Endothelial cell of umbilical vein (primary cell): ENCODE results near the gene LMF1. TPM values are rescaled to one million over a fixed set of nuclear protein-coding genes. Genes with fewer than 3 reads are reported as not detected.
A peak's percentile ranks its signal among the peaks of the same experiment; 100 is the strongest.

Source experiments
- BruUV-seq: library from RNA; stranded (reverse); fragments of 400-500 nt; replicated peaks from 2 replicates; lab custom pipeline; 2021; lab: Mats Ljungman, UMichigan
- CTCF ChIA-PET: fragments of 300-600, 350-600 bp; sonication (Branson Sonifier 250); formaldehyde crosslinking; loops from one replicate; lab custom pipeline; 2021; ENCODE audit warnings: antibody characterized with exemption, inconsistent platforms; lab: Charles Lee
- POLR2A ChIA-PET: fragments of 300-600, 350-600 bp; sonication (Branson Sonifier 250); formaldehyde crosslinking; loops from one replicate; lab custom pipeline; 2021; ENCODE audit warnings: antibody characterized with exemption, inconsistent platforms; lab: Charles Lee
- DNase-seq: peaks from one replicate; pipeline ENCODE4 v3.0.0-alpha.2; 2011; ENCODE audit warnings: low read depth, low spot score
- FAIRE-seq: peaks from 2 replicates; lab custom pipeline; 2011; peaks lifted over from hg19 to GRCh38; lab: Jason Lieb, UNC
- H2AFZ ChIP-seq: 2 replicates; pipeline ENCODE4 v1.6.0; 2012; ENCODE audit warnings: low read depth, low read length, control low read depth, inconsistent platforms
- H3K27ac ChIP-seq: 2 replicates; pipeline ENCODE4 v1.5.1; 2011; ENCODE audit warnings: low read depth, mild to moderate bottlenecking, control low read depth, low read length, moderate library complexity; ENCODE audit not compliant: insufficient read depth
- H3K27me3 ChIP-seq, 2 experiments: 2 replicates each; pipeline versions ENCODE4 v1.6.0 to v1.6.1; 2011; ENCODE audit warnings: low read length in 2 of 2, mixed read lengths in 1 of 2; ENCODE audit not compliant: control insufficient read depth in 2 of 2, insufficient read depth in 2 of 2
- H3K36me3 ChIP-seq, 2 experiments: 2 replicates in 1 of 2; 3 replicates in 1 of 2; pipeline ENCODE4 v1.5.1; 2011; ENCODE audit warnings: low read length in 2 of 2, mild to moderate bottlenecking in 1 of 2, moderate library complexity in 1 of 2; ENCODE audit not compliant: control insufficient read depth in 2 of 2, insufficient read depth in 2 of 2; ENCODE audit errors: extremely low read depth in 1 of 2
- H3K4me1 ChIP-seq: 3 replicates; pipeline ENCODE4 v1.5.1; 2011; ENCODE audit warnings: mild to moderate bottlenecking, low read length; ENCODE audit not compliant: control insufficient read depth, insufficient read depth; ENCODE audit errors: extremely low read depth
- H3K4me2 ChIP-seq: 2 replicates; pipeline ENCODE4 v1.6.1; 2011; ENCODE audit warnings: low read length, control low read depth, mixed read lengths; ENCODE audit not compliant: insufficient read depth
- H3K4me3 ChIP-seq, 3 experiments: fragments of 200-600 bp in 1 of 3; sonication (generic), shearing (Covaris generic) in 1 of 3; replicated peaks in 1 of 3; 2 replicates each; pipeline ENCODE4 v1.5.1; 2011 to 2016; ENCODE audit warnings: control low read depth in 3 of 3, low read length in 3 of 3, mild to moderate bottlenecking in 2 of 3, inconsistent platforms in 1 of 3, low read depth in 1 of 3, moderate library complexity in 1 of 3; ENCODE audit not compliant: insufficient read depth in 1 of 3
- H3K79me2 ChIP-seq: 2 replicates; pipeline ENCODE4 v1.6.0; 2012; ENCODE audit warnings: low read length, inconsistent platforms; ENCODE audit not compliant: control insufficient read depth, insufficient read depth
- H3K9ac ChIP-seq: replicated peaks from 2 replicates; pipeline ENCODE3; 2011; ENCODE audit warnings: low read length, control low read depth; ENCODE audit not compliant: insufficient read depth; ENCODE audit errors: extremely low read depth
- H3K9me1 ChIP-seq: replicated peaks from 3 replicates; pipeline ENCODE4 v1.6.0; 2011; ENCODE audit warnings: mild to moderate bottlenecking, low read length; ENCODE audit not compliant: control insufficient read depth, insufficient read depth; ENCODE audit errors: extremely low read depth
- H3K9me3 ChIP-seq: replicated peaks from 2 replicates; pipeline ENCODE4 v1.5.1; 2012; ENCODE audit warnings: low read length, inconsistent platforms; ENCODE audit not compliant: control insufficient read depth, insufficient read depth
- H4K20me1 ChIP-seq: replicated peaks from 2 replicates; pipeline ENCODE3; 2011; ENCODE audit warnings: mild to moderate bottlenecking, low read length; ENCODE audit not compliant: control insufficient read depth, insufficient read depth; ENCODE audit errors: extremely low read depth
- CTCF ChIP-seq, 2 donors: IDR thresholded peaks; 1 replicate in 1 of 2; 2 replicates in 1 of 2; pipeline ENCODE4 v1.5.1; 2011; ENCODE audit warnings: low read length in 2 of 2, mild to moderate bottlenecking in 2 of 2, moderate library complexity in 2 of 2, control low read depth in 1 of 2, inconsistent platforms in 1 of 2, low read depth in 1 of 2; ENCODE audit not compliant: insufficient read depth in 1 of 2; ENCODE audit errors: extremely low read depth in 1 of 2
- EZH2 ChIP-seq: IDR thresholded peaks from 2 replicates; pipeline ENCODE4 v1.6.1; 2012; ENCODE audit warnings: borderline replicate concordance, low read depth, mild to moderate bottlenecking, moderate library complexity, low read length, inconsistent platforms; ENCODE audit not compliant: severe bottlenecking
- GATA2 ChIP-seq: IDR thresholded peaks from 2 replicates; pipeline ENCODE4 v1.7.0; 2011; ENCODE audit warnings: low read depth, mild to moderate bottlenecking, moderate library complexity, mixed read lengths, low read length; ENCODE audit not compliant: insufficient read length, insufficient read depth
- JUN ChIP-seq: IDR thresholded peaks from 2 replicates; pipeline ENCODE4 v1.6.1; 2011; ENCODE audit warnings: borderline replicate concordance, low read depth; ENCODE audit not compliant: insufficient read length, insufficient read depth
- MYC ChIP-seq: IDR thresholded peaks from one replicate; pipeline ENCODE4 v1.6.1; 2011; ENCODE audit warnings: mild to moderate bottlenecking, low read depth, low read length
- dilution Hi-C: fragments of 300-500 bp; cut with MboI; formaldehyde crosslinking; loops from one replicate; pipeline ENCODE4 v1.15.0; 2019; ENCODE audit warnings: low sequenced_read_pairs; ENCODE audit not compliant: extremely low pct_ligation_motif_present
- intact Hi-C: fragments of 100-400 bp; cut with micrococcal nuclease; formaldehyde crosslinking; loops from one replicate; pipeline ENCODE4 v1.10.0; 2022
- polyA plus RNA-seq, 4 experiments: library from polyadenylated mRNA; depleted of rRNA in 3 of 4; stranded (reverse) in 3 of 4; unstranded in 1 of 4; fragments of >200 nt; gene quantifications; 2 replicates each; pipeline versions ENCODE4 v1.2.1 to v1.2.3, GENCODE V29; 2011 to 2012; ENCODE audit warnings: missing spikeins in 1 of 4
- total RNA-seq: library from RNA; stranded (reverse); gene quantifications from 2 replicates; pipeline ENCODE4 v1.2.3, GENCODE V29; 2021

The LMF1 gene
- total and polyA plus RNA-seq, 2 donors (not counting 3 experiments of a cell fraction or from before 2014, with no cell fraction given): 17.8 TPM

- CTCF ChIA-PET: interaction anchor here (1.2 to 1.8 kb wide), 3 partner anchors 241 to 243 kb away, joined by 6 to 10 read pairs (median 6); no protein-coding TSS in a partner anchor
- Histone ChIP-seq H3K9me1 (no peaks in the 10 kb centered on the region), H3K27ac (no peak overlapping the region), H2AFZ (no peak overlapping the region), H3K36me3 (no peaks in the 10 kb centered on the region), H4K20me1 (no peaks in the 10 kb centered on the region), H3K9ac (no peak overlapping the region), H3K4me2 (no peak overlapping the region), H3K4me1 (no peaks in the 10 kb centered on the region), H3K9me3 (no peaks in the 10 kb centered on the region), H3K27me3 (peaks cover 2 to 20% of the 10 kb centered on the region in 2 experiments), H3K79me2 (no peaks in the 10 kb centered on the region), H3K4me3 (no peak overlapping the region)
- dilution Hi-C loops: no loop called here
- FAIRE-seq (no peak), DNase-seq (no peak)
- POLR2A ChIA-PET: no interaction called here
- BruUV-seq: no TSS peak
- no peak for TF ChIP-seq EZH2
- no peak for TF ChIP-seq GATA2
- TF ChIP-seq JUN: no peak
- TF ChIP-seq MYC: no peak
- intact Hi-C loops: loop anchor here (1.0 to 2.0 kb wide), 2 partner anchors 241 to 289 kb away; no protein-coding TSS in a partner anchor
These were observed 156.8 kb downstream of the LMF1 start for GRCh38 chr16:813916-814412.

GRCh38 chr16:813204-813915 is 157.4 kb downstream of the LMF1 start:
- POLR2A ChIA-PET: no interaction called here
- FAIRE-seq (no peak), DNase-seq (no peak)
- BruUV-seq: no TSS peak
- H3K4me1 ChIP-seq: no peaks in the 10 kb centered on the region
- H3K36me3 ChIP-seq: no peaks in the 10 kb centered on the region
- H3K27me3 ChIP-seq: peaks cover 2 to 20% of the 10 kb centered on the region in 2 experiments
- no peaks in the 10 kb centered on the region for H3K9me1 ChIP-seq
- TF ChIP-seq EZH2 (peak; percentile 63), MYC (no peak), CTCF (IDR thresholded peaks at IDR 0.05; ENCODE audit: extremely low read depth in 1 of 2, insufficient read depth in 1 of 2, low read depth in 1 of 2, low read length in 2 of 2) (peak; percentile 49 to 67)
- no peak overlapping the region for H3K27ac ChIP-seq
- no peaks in the 10 kb centered on the region for H3K79me2 ChIP-seq
- CTCF ChIA-PET: interaction anchor here (1.2 kb wide), 1 partner anchor 243 kb away, joined by 6 read pairs; no protein-coding TSS in a partner anchor
- dilution Hi-C loops (no loop called here), intact Hi-C loops (loop anchor here (1.0 to 2.0 kb wide), 2 partner anchors 242 to 289 kb away; no protein-coding TSS in a partner anchor)
- H3K9ac ChIP-seq: no peak overlapping the region
- H3K4me2 ChIP-seq: no peak overlapping the region
- H2AFZ ChIP-seq: no peak overlapping the region
- no peak overlapping the region for H3K4me3 ChIP-seq
- no peaks in the 10 kb centered on the region for H4K20me1 ChIP-seq
- no peaks in the 10 kb centered on the region for H3K9me3 ChIP-seq
